SK-N-SH treated with all-trans-retinoic acid at 6 μM for 48 hours (cell line): ENCODE measurements around the gene TRRAP.

Source experiments
- ATAC-seq: fragments of 200-7000 bp; cut with Tn5 transposase; 3 replicates; pipeline ENCODE4 v1.9.1; 2020; ENCODE audit warnings: mild to moderate bottlenecking, moderate library complexity
- ARNTL ChIP-seq: fragments of 450-650 bp; formaldehyde crosslinking; IDR thresholded peaks from 2 replicates; pipeline ENCODE4 v1.5.0; 2020; ENCODE audit warnings: low read depth, mild to moderate bottlenecking, moderate library complexity, borderline replicate concordance
- BACH2 ChIP-seq: fragments of 250-450 bp; sonication (Bioruptor Pico); IDR thresholded peaks from 2 replicates; pipeline ENCODE4 v1.9.0; 2021; ENCODE audit warnings: mild to moderate bottlenecking, borderline replicate concordance
- CREB5 ChIP-seq: fragments of 250-450 bp; sonication (Bioruptor Pico); IDR thresholded peaks from 2 replicates; pipeline ENCODE4 v1.5.1; 2020; ENCODE audit warnings: low read depth, mild to moderate bottlenecking, moderate library complexity
- CSDC2 ChIP-seq: fragments of 250-450 bp; sonication (Bioruptor Pico); IDR thresholded peaks from 2 replicates; pipeline ENCODE4 v1.5.0; 2020; ENCODE audit warnings: mild to moderate bottlenecking, moderate library complexity
- ESRRG ChIP-seq: fragments of 250-450 bp; sonication (Bioruptor Pico); IDR thresholded peaks from 2 replicates; pipeline ENCODE4 v1.6.1; 2021; ENCODE audit warnings: mild to moderate bottlenecking
- GLIS3 ChIP-seq: fragments of 250-450 bp; sonication (Bioruptor Pico); IDR thresholded peaks from 2 replicates; pipeline ENCODE4 v1.5.0; 2020; ENCODE audit warnings: mild to moderate bottlenecking, moderate library complexity
- ISL1 ChIP-seq: fragments of 250-450 bp; sonication (Bioruptor Pico); IDR thresholded peaks from 2 replicates; pipeline ENCODE4 v2.1.2; 2022; ENCODE audit warnings: mild to moderate bottlenecking, moderate library complexity
- OSR1 ChIP-seq: fragments of 250-450 bp; sonication (Bioruptor Pico); IDR thresholded peaks from 2 replicates; pipeline ENCODE4 v1.8.0; 2022; ENCODE audit warnings: moderate library complexity, mild to moderate bottlenecking, inconsistent platforms
- POU6F1 ChIP-seq: fragments of 250-450 bp; sonication (Bioruptor Pico); IDR thresholded peaks from 2 replicates; pipeline ENCODE4 v1.8.0; 2021; ENCODE audit warnings: low read depth, mild to moderate bottlenecking, moderate library complexity, borderline replicate concordance
- PPARA ChIP-seq: fragments of 250-450 bp; sonication (Bioruptor Pico); IDR thresholded peaks from 2 replicates; pipeline ENCODE4 v1.5.0; 2020; ENCODE audit warnings: mild to moderate bottlenecking, borderline replicate concordance
- RARB ChIP-seq: fragments of 250-450 bp; sonication (Bioruptor Pico); IDR thresholded peaks from 2 replicates; pipeline ENCODE4 v1.8.0; 2021; ENCODE audit warnings: mild to moderate bottlenecking, moderate library complexity
- TCF4 ChIP-seq: fragments of 250-450 bp; sonication (Bioruptor Pico); IDR thresholded peaks from 2 replicates; pipeline ENCODE4 v1.8.0; 2021; ENCODE audit warnings: mild to moderate bottlenecking, moderate library complexity, borderline replicate concordance
- TOX ChIP-seq: fragments of 250-450 bp; sonication (Bioruptor Pico); IDR thresholded peaks from 2 replicates; pipeline ENCODE4 v1.8.0; 2021; ENCODE audit warnings: mild to moderate bottlenecking, moderate library complexity, borderline replicate concordance
- ZC3H10 ChIP-seq: fragments of 250-450 bp; sonication (Bioruptor Pico); IDR thresholded peaks from 2 replicates; pipeline ENCODE4 v1.5.1; 2021; ENCODE audit warnings: mild to moderate bottlenecking, moderate library complexity
- ZFP3 ChIP-seq: fragments of 250-450 bp; sonication (Bioruptor Pico); IDR thresholded peaks from 2 replicates; pipeline ENCODE4 v1.5.0; 2020; ENCODE audit warnings: mild to moderate bottlenecking, moderate library complexity
- ZFP30 ChIP-seq: fragments of 450-650 bp; formaldehyde crosslinking; IDR thresholded peaks from 2 replicates; pipeline ENCODE4 v1.5.0; 2022; ENCODE audit warnings: mild to moderate bottlenecking, moderate library complexity
- ZNF565 ChIP-seq: fragments of 450-650 bp; formaldehyde crosslinking; conservative IDR thresholded peaks from 2 replicates; pipeline ENCODE4 v1.5.0; 2020; ENCODE audit warnings: low read depth, mild to moderate bottlenecking, moderate library complexity
- ZNF70 ChIP-seq: fragments of 450-650 bp; formaldehyde crosslinking; IDR thresholded peaks from 2 replicates; pipeline ENCODE4 v1.5.0; 2020; ENCODE audit warnings: mild to moderate bottlenecking, moderate library complexity
- ZNF8 ChIP-seq: fragments of 450-650 bp; formaldehyde crosslinking; IDR thresholded peaks from 2 replicates; pipeline ENCODE4 v1.5.0; 2020; ENCODE audit warnings: mild to moderate bottlenecking, moderate library complexity
- TF ChIP-seq, protein P1 (sequence below): fragments of 250-450 bp; sonication (Bioruptor Pico); IDR thresholded peaks from 2 replicates; pipeline ENCODE4 v1.5.1; 2021; ENCODE audit warnings: mild to moderate bottlenecking, moderate library complexity
- TF ChIP-seq, protein P2 (sequence below): fragments of 250-450 bp; sonication (Bioruptor Pico); IDR thresholded peaks from 2 replicates; pipeline ENCODE4 v1.8.0; 2020; ENCODE audit warnings: mild to moderate bottlenecking, moderate library complexity, borderline replicate concordance

Gene TRRAP

GRCh38 chr7:99002148-99002826, 124.0 kb downstream of the TRRAP start:
- TF ChIP-seq CREB5 (CRISPR knock-in tag) (no peak), ESRRG (no peak), TCF4 (CRISPR knock-in tag) (no peak), PPARA (CRISPR knock-in tag) (no peak), BACH2 (no peak), OSR1 (CRISPR knock-in tag) (no peak), ZNF70 (CRISPR knock-in tag) (no peak), GLIS3 (CRISPR knock-in tag) (no peak), TOX (no peak), ZC3H10 (no peak), ZNF8 (CRISPR knock-in tag) (no peak)
- TF ChIP-seq, protein P1, sequence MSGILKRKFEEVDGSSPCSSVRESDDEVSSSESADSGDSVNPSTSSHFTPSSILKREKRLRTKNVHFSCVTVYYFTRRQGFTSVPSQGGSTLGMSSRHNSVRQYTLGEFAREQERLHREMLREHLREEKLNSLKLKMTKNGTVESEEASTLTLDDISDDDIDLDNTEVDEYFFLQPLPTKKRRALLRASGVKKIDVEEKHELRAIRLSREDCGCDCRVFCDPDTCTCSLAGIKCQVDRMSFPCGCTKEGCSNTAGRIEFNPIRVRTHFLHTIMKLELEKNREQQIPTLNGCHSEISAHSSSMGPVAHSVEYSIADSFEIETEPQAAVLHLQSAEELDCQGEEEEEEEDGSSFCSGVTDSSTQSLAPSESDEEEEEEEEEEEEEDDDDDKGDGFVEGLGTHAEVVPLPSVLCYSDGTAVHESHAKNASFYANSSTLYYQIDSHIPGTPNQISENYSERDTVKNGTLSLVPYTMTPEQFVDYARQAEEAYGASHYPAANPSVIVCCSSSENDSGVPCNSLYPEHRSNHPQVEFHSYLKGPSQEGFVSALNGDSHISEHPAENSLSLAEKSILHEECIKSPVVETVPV (CRISPR knock-in tag) = no peak
- TF ChIP-seq, all 23 proteins: peak for 0
- no peak for ATAC-seq

- no peak for ATAC-seq
- TF ChIP-seq ZNF70 (CRISPR knock-in tag) = no peak
- TF ChIP-seq TOX = no peak
- TF ChIP-seq ZC3H10 = no peak
- no peak for TF ChIP-seq TCF4 (CRISPR knock-in tag)
- TF ChIP-seq, protein P1 (CRISPR knock-in tag) = no peak
- TF ChIP-seq ESRRG = no peak
- TF ChIP-seq ZFP30 (CRISPR knock-in tag) = no peak
- TF ChIP-seq OSR1 (CRISPR knock-in tag) = no peak
- no peak for TF ChIP-seq ZNF8 (CRISPR knock-in tag)
- TF ChIP-seq BACH2 = no peak
Measured at GRCh38 chr7:99002827-99003212, 124.5 kb downstream of the TRRAP start.

- ATAC-seq = no peak
- no peak for TF ChIP-seq TOX
- no peak for TF ChIP-seq ZFP30 (CRISPR knock-in tag)
- TF ChIP-seq POU6F1 (CRISPR knock-in tag) = no peak
- TF ChIP-seq GLIS3 (CRISPR knock-in tag) = no peak
- TF ChIP-seq TCF4 (CRISPR knock-in tag) = no peak
- TF ChIP-seq, protein P2, sequence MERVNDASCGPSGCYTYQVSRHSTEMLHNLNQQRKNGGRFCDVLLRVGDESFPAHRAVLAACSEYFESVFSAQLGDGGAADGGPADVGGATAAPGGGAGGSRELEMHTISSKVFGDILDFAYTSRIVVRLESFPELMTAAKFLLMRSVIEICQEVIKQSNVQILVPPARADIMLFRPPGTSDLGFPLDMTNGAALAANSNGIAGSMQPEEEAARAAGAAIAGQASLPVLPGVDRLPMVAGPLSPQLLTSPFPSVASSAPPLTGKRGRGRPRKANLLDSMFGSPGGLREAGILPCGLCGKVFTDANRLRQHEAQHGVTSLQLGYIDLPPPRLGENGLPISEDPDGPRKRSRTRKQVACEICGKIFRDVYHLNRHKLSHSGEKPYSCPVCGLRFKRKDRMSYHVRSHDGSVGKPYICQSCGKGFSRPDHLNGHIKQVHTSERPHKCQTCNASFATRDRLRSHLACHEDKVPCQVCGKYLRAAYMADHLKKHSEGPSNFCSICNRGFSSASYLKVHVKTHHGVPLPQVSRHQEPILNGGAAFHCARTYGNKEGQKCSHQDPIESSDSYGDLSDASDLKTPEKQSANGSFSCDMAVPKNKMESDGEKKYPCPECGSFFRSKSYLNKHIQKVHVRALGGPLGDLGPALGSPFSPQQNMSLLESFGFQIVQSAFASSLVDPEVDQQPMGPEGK (CRISPR knock-in tag) = no peak
- no peak for TF ChIP-seq ZNF8 (CRISPR knock-in tag)
- TF ChIP-seq ARNTL = no peak
- TF ChIP-seq ZNF70 (CRISPR knock-in tag) = no peak
- no peak for TF ChIP-seq ZNF565
- no peak for TF ChIP-seq OSR1 (CRISPR knock-in tag)
- no peak for TF ChIP-seq CSDC2 (CRISPR knock-in tag)
- TF ChIP-seq ISL1 (CRISPR knock-in tag) = no peak
- TF ChIP-seq ZC3H10 = no peak
- no peak for TF ChIP-seq PPARA (CRISPR knock-in tag)
- TF ChIP-seq ZFP3 = no peak
- no peak for TF ChIP-seq RARB
Measured at GRCh38 chr7:99003419-99003818, 125.1 kb downstream of the TRRAP start.
